Gastrocnemius medialis (tissue), 4 donors: ENCODE data around the gene TNS3.

Experiments used
- POLR2A ChIP-seq, 2 donors: fragments of 450-650 bp; IDR thresholded peaks; one replicate each; pipeline ENCODE4 v1.6.1; 2017; ENCODE audit warnings: antibody characterized with exemption in 2 of 2, mild to moderate bottlenecking in 2 of 2, moderate library complexity in 2 of 2
- TF ChIP-seq, protein P1 (sequence below), 5 experiments: fragments of 450-650 bp in 3 of 5; fragments of 200-600 bp in 2 of 5; sonication (generic) in 2 of 5; IDR thresholded peaks in 4 of 5; conservative IDR thresholded peaks in 1 of 5; 1 replicate in 4 of 5; 2 replicates in 1 of 5; pipeline ENCODE4 v1.5.1; 2016 to 2019; ENCODE audit warnings: antibody characterized with exemption in 5 of 5, mild to moderate bottlenecking in 3 of 5, moderate library complexity in 3 of 5

GRCh38 chr7:47580175-47580706, 1.7 kb downstream of the TNS3 start:
- TF ChIP-seq, protein P1, sequence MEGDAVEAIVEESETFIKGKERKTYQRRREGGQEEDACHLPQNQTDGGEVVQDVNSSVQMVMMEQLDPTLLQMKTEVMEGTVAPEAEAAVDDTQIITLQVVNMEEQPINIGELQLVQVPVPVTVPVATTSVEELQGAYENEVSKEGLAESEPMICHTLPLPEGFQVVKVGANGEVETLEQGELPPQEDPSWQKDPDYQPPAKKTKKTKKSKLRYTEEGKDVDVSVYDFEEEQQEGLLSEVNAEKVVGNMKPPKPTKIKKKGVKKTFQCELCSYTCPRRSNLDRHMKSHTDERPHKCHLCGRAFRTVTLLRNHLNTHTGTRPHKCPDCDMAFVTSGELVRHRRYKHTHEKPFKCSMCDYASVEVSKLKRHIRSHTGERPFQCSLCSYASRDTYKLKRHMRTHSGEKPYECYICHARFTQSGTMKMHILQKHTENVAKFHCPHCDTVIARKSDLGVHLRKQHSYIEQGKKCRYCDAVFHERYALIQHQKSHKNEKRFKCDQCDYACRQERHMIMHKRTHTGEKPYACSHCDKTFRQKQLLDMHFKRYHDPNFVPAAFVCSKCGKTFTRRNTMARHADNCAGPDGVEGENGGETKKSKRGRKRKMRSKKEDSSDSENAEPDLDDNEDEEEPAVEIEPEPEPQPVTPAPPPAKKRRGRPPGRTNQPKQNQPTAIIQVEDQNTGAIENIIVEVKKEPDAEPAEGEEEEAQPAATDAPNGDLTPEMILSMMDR (IDR thresholded peaks at IDR 0.05 in 4 of 5, conservative IDR thresholded peaks at IDR 0.05 in 1 of 5), result no peak
- TF ChIP-seq POLR2A (IDR thresholded peaks at IDR 0.05), result no peak
